TTC549 (cell line): Measurements from ENCODE around the gene TGOLN2.
"Not testable (repeated sequence)": the region's sequence is repeated elsewhere in the genome, so short reads cannot be mapped to it uniquely, and the experiment has no call there.

Experiments
- FAIRE-seq: peaks from 2 replicates; lab custom pipeline; 2012; peaks lifted over from hg19 to GRCh38; lab: Jason Lieb, UNC

Gene TGOLN2

GRCh38 chr2:85327822-85328617 is at the start of gene TGOLN2:
Gene TGOLN2, minus strand, starts transcription at chr2:85327989. Its CDS starts 27 bp downstream, at chr2:85327962.
- no peak for FAIRE-seq

- no peak for FAIRE-seq
Measured at GRCh38 chr2:85377083-85377482, 49.3 kb upstream of the TGOLN2 start.

- FAIRE-seq = no peak
Measured at GRCh38 chr2:85376291-85377065, 48.7 kb upstream of the TGOLN2 start.

GRCh38 chr2:85371045-85371444 is 43.3 kb upstream of the TGOLN2 start:
- FAIRE-seq = no peak

GRCh38 chr2:85369500-85369899 is 41.7 kb upstream of the TGOLN2 start:
- FAIRE-seq = no peak

GRCh38 chr2:85368921-85369320 is 41.1 kb upstream of the TGOLN2 start:
- no peak for FAIRE-seq

GRCh38 chr2:85367180-85367579 is 39.4 kb upstream of the TGOLN2 start:
- no peak for FAIRE-seq

GRCh38 chr2:85362653-85363387 is 35.0 kb upstream of the TGOLN2 start:
- not testable (repeated sequence) for FAIRE-seq

GRCh38 chr2:85357736-85358135 is 29.9 kb upstream of the TGOLN2 start:
- no peak for FAIRE-seq

- FAIRE-seq = no peak
Measured at GRCh38 chr2:85356186-85356585, 28.4 kb upstream of the TGOLN2 start.

GRCh38 chr2:85355521-85355920 is 27.7 kb upstream of the TGOLN2 start:
- no peak for FAIRE-seq

- FAIRE-seq = no peak
Measured at GRCh38 chr2:85355073-85355410, 27.3 kb upstream of the TGOLN2 start.

GRCh38 chr2:85354286-85355072 is 26.7 kb upstream of the TGOLN2 start, which contains the start of the genes ELMOD3 and RETSAT:
Gene ELMOD3, plus strand, starts transcription at chr2:85354769. Its CDS starts 2,430 bp downstream, at chr2:85357199.
Gene RETSAT, minus strand, starts transcription at chr2:85354528. Its CDS starts 21 bp downstream, at chr2:85354507.
- FAIRE-seq = peak; percentile 95

GRCh38 chr2:85353876-85354285 is 26.1 kb upstream of the TGOLN2 start:
- FAIRE-seq = no peak

GRCh38 chr2:85347599-85347998 is 19.8 kb upstream of the TGOLN2 start:
- no peak for FAIRE-seq

- no peak for FAIRE-seq
Measured at GRCh38 chr2:85344356-85344954, 16.7 kb upstream of the TGOLN2 start.

GRCh38 chr2:85343207-85343895 is 15.6 kb upstream of the TGOLN2 start:
- FAIRE-seq = not testable (repeated sequence)

GRCh38 chr2:85342156-85342555 is 14.4 kb upstream of the TGOLN2 start:
- no peak for FAIRE-seq

GRCh38 chr2:85341269-85342029 is 13.7 kb upstream of the TGOLN2 start:
- no peak for FAIRE-seq
